Limb (tissue), 2 donors: ENCODE measurements around the gene NUDT11.
A peak's percentile ranks its signal among the peaks of the same experiment; 100 is the strongest.
"Not testable (repeated sequence)": the region's sequence is repeated elsewhere in the genome, so short reads cannot be mapped to it uniquely, and the experiment has no call there.

Experiments
- DNase-seq, 2 donors: peaks; one replicate each; pipeline ENCODE4 v3.0.0-alpha.2; 2016; ENCODE audit errors: extremely low spot score in 2 of 2

Gene NUDT11

GRCh38 chrX:51496501-51497291 is at the start of gene NUDT11:
Gene NUDT11, minus strand, starts transcription at chrX:51496592. Its CDS starts 148 bp downstream, at chrX:51496444.
- DNase-seq = peak; percentile 44 to 87

- DNase-seq = no peak
These were observed 24.0 kb upstream of the NUDT11 start for GRCh38 chrX:51520393-51520792.

- not testable (repeated sequence) for DNase-seq
These were observed 22.7 kb upstream of the NUDT11 start for GRCh38 chrX:51519131-51519530.

- no peak for DNase-seq
These were observed 11.2 kb upstream of the NUDT11 start for GRCh38 chrX:51507551-51507950.

- peak in 1 of 2 donors; percentile 41 for DNase-seq
These were observed 497 bp downstream of the NUDT11 start for GRCh38 chrX:51495701-51496488.

- no peak for DNase-seq
These were observed 2.0 kb downstream of the NUDT11 start for GRCh38 chrX:51494409-51494808.

- DNase-seq = no peak
These were observed 8.5 kb downstream of the NUDT11 start for GRCh38 chrX:51487960-51488267.

- no peak for DNase-seq
These were observed 11.8 kb downstream of the NUDT11 start for GRCh38 chrX:51484616-51485015.

- not testable (repeated sequence) for DNase-seq
These were observed 14.0 kb downstream of the NUDT11 start for GRCh38 chrX:51482411-51482810.

- DNase-seq = no peak
These were observed 19.5 kb downstream of the NUDT11 start for GRCh38 chrX:51476930-51477329.

- DNase-seq = no peak
These were observed 33.1 kb downstream of the NUDT11 start for GRCh38 chrX:51463322-51463721.

GRCh38 chrX:51461053-51462044 is 35.0 kb downstream of the NUDT11 start:
- DNase-seq = peak in 1 of 2 donors; percentile 6

GRCh38 chrX:51459125-51459524 is 37.3 kb downstream of the NUDT11 start:
- DNase-seq = no peak

- peak in 1 of 2 donors; percentile 1 for DNase-seq
These were observed 39.6 kb downstream of the NUDT11 start for GRCh38 chrX:51456814-51457213.

- no peak for DNase-seq
These were observed 40.1 kb downstream of the NUDT11 start for GRCh38 chrX:51456246-51456645.

- no peak for DNase-seq
These were observed 56.0 kb downstream of the NUDT11 start for GRCh38 chrX:51440365-51440764.
